GM20000 (cell line): ENCODE measurements around the gene SMG7.

Source experiments
- DNase-seq: peaks from one replicate; pipeline ENCODE4 v3.0.0; 2012; ENCODE audit warnings: low spot score
- TF ChIP-seq, protein P1 (sequence below): IDR thresholded peaks from 2 replicates; pipeline ENCODE4 v1.5.1; 2012; ENCODE audit warnings: mild to moderate bottlenecking, control low read depth; ENCODE audit errors: extremely low read depth, missing control alignments

The SMG7 gene

DNA sequence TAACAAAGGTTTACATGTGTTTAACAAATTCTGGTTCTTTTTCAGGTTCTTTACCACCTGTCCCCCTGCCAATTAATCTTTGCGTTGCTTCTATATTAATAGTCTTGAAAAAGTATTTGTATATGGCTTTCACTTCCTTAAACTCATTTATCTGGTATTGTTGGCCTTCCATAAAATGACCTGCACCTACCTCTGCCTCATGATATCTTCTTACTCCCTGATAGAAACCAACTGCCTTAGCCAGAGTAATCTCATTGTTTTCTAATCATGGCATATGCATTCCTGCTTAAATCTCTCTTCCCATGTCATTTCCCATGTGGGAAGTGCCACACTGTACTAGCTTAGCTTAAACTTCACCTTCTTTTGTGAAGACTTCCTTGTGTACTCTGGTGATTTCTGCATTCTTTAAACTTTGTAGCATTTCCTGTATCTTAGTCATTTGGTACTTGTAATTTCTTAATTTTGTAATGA is 8.7 kb downstream of the SMG7 start:
- DNase-seq, result peak; percentile 8

DNA sequence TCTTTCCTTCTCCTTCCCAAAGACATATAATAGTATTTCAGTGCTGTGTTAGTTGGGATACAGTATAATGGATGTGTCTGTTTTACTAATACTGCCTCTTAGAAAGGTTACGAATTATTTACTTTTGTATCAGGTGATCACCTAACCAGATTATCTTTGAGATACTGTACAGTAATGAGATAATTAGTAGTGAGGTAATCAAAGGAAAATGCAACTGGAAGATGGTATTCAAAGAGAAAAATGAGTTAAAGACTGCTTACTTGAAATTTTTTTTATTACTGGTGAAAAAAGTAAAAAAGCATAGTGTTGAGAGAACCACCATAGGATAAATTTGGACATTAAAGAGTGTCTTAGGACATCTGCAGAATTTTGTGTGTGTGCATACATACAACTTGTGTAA is 10.9 kb downstream of the SMG7 start:
- DNase-seq, result no peak
- TF ChIP-seq, protein P1, sequence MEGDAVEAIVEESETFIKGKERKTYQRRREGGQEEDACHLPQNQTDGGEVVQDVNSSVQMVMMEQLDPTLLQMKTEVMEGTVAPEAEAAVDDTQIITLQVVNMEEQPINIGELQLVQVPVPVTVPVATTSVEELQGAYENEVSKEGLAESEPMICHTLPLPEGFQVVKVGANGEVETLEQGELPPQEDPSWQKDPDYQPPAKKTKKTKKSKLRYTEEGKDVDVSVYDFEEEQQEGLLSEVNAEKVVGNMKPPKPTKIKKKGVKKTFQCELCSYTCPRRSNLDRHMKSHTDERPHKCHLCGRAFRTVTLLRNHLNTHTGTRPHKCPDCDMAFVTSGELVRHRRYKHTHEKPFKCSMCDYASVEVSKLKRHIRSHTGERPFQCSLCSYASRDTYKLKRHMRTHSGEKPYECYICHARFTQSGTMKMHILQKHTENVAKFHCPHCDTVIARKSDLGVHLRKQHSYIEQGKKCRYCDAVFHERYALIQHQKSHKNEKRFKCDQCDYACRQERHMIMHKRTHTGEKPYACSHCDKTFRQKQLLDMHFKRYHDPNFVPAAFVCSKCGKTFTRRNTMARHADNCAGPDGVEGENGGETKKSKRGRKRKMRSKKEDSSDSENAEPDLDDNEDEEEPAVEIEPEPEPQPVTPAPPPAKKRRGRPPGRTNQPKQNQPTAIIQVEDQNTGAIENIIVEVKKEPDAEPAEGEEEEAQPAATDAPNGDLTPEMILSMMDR, result no peak

More for the DNA sequence above, 8.7 kb downstream of the SMG7 start:
- TF ChIP-seq, protein P1, result no peak

DNA sequence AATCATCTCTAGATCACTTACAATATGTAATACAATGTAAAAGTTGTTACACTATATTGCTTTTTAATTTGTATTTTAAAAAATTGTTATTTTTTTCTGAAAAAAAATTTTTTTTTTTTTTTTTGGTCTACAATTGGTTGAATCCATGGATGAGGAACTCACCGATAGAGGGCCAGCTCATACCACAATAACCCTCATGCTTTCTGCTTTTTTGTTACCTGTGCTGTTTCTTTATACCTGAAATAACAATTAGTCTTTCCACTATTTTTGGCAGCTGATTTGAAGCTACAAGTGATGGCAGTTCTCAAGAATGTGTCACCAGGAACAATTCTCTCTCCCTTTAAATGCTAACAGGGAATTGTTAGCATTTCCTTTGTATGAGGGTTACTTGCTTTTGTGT is 12.0 kb downstream of the SMG7 start:
- DNase-seq, result no peak
- TF ChIP-seq, protein P1, result no peak

DNA sequence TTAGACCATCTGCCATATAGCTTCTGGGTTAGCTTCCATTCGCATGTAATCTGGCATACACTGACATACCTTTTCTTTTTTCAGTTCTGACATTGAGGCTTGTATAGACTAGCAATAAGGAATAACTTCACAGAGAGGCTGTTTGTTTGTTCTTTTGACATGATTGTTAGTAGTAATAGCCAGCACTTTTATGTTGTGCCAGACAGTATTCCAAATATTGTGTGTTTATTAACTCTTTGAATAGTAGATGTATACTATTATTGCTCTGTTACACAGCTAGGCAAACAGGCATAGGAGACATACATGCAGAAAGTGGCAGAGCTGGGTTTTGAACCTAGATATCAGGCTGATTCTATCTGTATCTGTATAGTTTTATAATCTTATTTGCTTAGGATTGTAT is 12.6 kb downstream of the SMG7 start:
- no peak for DNase-seq
- TF ChIP-seq, protein P1, result no peak

DNA sequence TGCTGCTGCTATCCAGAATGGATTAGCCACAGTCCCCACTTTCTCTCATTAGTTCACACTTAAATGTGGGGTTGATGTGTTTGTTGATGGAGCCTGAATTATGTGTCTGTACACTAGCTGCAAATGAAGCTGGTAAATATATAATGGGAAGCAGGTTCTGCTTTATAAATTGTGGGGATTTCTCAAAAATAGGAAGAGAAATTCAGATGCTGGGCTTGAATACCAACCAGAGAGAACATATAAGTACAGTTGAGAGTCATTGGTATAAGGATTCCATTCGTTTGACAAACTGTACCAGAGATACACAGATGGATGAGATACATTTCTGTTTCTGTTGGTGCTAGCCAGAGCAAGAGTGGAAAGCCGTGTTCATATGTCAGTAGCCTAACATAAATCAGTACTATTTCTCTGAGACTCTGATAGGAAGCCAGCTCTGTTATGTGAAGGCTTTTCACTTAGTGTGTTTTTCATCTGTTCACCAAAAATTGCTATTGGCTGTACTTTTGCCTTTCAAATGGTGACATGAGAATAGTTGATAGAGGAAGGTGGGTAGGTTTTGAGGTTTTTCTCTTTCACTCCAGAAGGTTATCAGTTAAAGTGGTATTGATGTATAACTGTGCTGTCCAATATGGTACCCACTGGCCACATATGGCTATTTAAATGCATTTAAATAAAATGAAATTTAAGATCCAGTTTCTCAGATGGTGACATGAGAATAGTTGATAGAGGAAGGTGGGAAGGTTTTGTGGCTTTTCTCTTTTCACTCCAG is 15.6 kb downstream of the SMG7 start:
- DNase-seq, result no peak
- TF ChIP-seq, protein P1, result no peak

DNA sequence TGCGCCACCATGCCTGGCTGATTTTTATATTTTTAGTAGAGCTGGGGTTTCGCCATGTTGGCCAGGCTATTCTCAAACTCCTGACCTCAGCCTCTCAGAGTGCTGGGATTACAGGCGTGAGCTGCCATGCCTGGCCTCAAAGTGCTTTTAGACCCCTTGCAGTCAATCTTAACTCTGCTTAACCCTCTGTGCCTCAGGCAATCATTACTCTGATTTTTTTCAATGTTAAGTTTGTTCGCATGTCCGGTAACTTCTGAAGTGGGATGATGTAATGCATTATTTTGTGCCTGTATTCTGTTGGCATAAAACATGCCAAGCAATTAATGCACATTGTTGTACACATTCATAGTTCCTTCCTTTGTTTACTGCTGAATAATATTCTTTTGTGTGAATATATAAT is 18.6 kb downstream of the SMG7 start:
- TF ChIP-seq, protein P1, result no peak
- no peak for DNase-seq

DNA sequence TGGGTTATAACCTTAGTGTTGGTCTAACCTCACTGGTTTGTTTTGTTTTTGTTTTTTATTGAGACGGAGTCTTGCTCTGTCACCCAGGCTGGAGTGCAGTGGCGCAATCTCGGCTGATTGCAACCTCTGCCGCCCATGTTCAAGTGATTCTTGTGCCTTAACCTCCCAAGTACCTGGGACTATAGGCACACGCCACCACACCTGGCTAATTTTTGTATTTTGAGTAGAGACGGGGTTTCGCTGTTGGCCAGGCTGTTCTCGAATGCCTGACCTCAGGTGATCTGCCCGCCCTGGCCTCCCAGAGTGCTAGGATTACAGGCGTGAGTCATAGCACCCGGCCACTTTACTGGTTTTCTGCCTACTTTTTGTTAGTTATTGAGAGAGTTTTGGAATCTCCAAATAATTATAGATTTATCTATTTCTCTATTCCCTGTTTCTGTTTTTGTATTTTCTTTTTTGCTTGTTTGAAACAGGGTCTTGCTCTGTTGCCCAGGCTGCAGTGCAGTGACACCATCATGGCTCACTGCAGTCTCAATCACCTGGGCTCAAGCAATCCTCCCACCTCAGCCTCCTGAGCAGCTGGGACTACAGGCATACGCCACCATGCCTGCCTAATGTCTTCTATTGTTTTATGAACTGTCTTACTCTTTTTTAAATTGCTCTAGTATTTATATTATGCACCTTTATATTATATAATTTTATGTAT is 21.4 kb downstream of the SMG7 start:
- no peak for DNase-seq
- TF ChIP-seq, protein P1, result no peak
